Activated naive CD4-positive, alpha-beta T cell treated with anti-CD3 and anti-CD28 coated beads for 36 hours (primary cell): ENCODE results near the gene SLC5A2. TPM values are rescaled to one million over a fixed set of nuclear protein-coding genes. Genes with fewer than 3 reads are reported as not detected.

Experiments used
- CTCF ChIA-PET: fragments of 350-600 bp; sonication (Branson Sonifier 250); formaldehyde crosslinking; loops from one replicate; lab custom pipeline; 2021; ENCODE audit warnings: antibody characterized with exemption; lab: Charles Lee
- DNase-seq: peaks from one replicate; pipeline ENCODE4 v3.0.0-alpha.2; 2020
- H3K27ac Mint-ChIP-seq: one replicate; pipeline ENCODE4 v1.8.0; 2021; ENCODE audit warnings: mild to moderate bottlenecking, mixed read lengths
- H3K27me3 Mint-ChIP-seq: one replicate; pipeline ENCODE4 v1.8.0; 2021; ENCODE audit warnings: low read depth, mixed read lengths
- H3K36me3 Mint-ChIP-seq: one replicate; pipeline ENCODE4 v1.8.0; 2021; ENCODE audit warnings: low read depth, mixed read lengths
- H3K4me1 Mint-ChIP-seq: one replicate; pipeline ENCODE4 v1.8.0; 2021; ENCODE audit warnings: low read depth, mixed read lengths
- H3K4me3 Mint-ChIP-seq: one replicate; pipeline ENCODE4 v1.8.0; 2021; ENCODE audit warnings: mild to moderate bottlenecking, moderate library complexity, mixed read lengths
- H3K9me3 Mint-ChIP-seq: one replicate; pipeline ENCODE4 v1.8.0; 2021; ENCODE audit warnings: mixed read lengths
- intact Hi-C: fragments of 100-400 bp; cut with micrococcal nuclease; formaldehyde crosslinking; loops from one replicate; pipeline ENCODE4 v1.15.1; 2023
- total RNA-seq, 2 experiments: library from RNA; stranded (reverse); gene quantifications; one replicate each; pipeline ENCODE4 v1.2.3, GENCODE V29; 2021

The SLC5A2 gene
- total RNA-seq, 2 experiments from 2014 or later = not detected

DNA sequence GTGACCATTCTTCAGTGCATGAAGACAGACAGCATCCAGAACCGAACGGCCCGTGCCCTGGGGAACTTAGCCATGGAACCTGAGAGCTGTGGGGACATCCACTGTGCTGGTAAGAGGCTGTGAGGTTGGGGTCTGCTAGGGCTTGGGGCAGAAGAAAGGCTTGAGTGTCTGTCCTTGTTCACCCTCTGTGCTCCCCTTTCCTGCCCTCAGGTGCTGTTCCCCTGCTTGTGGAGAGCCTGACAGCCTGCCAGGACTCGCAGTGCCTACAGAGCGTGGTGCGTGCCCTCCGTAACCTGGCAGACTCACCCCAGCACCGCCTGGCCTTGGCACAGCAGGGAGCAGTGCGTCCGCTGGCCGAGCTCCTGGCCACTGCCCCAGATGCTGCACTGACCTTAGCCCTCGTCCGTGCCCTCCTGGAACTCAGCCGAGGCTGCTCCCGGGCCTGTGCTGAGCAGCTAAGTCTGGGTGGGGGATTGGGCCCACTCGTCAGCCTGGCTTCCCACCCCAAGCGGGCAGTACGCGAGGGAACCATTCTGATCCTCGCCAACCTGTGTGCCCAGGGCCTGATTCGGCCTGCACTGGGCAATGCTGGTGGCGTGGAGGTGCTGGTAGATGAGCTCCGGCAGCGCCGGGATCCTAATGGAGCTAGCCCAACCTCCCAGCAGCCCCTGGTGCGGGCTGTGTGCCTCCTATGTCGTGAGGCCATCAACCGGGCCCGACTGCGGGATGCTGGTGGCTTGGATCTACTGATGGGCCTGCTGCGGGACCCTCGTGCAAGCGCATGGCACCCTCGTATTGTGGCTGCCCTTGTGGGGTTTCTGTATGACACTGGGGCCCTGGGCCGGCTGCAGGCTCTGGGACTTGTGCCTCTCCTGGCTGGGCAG lies 20.8 kb upstream of the SLC5A2 start:
- CTCF ChIA-PET = interaction anchor here (0.6 to 0.7 kb wide), 2 partner anchors 26 to 234 kb away, joined by 3 to 4 read pairs; no protein-coding TSS in a partner anchor
- no peak overlapping the region for H3K4me3 Mint-ChIP-seq
- no peaks in the 10 kb centered on the region for H3K27me3 Mint-ChIP-seq
- peaks cover 24% of the 10 kb centered on the region for H3K4me1 Mint-ChIP-seq
- no peaks in the 10 kb centered on the region for H3K9me3 Mint-ChIP-seq
- peaks cover 19% of the 10 kb centered on the region for H3K36me3 Mint-ChIP-seq
- DNase-seq = no peak
- no peak overlapping the region for H3K27ac Mint-ChIP-seq
- intact Hi-C loops = no loop called here

DNA sequence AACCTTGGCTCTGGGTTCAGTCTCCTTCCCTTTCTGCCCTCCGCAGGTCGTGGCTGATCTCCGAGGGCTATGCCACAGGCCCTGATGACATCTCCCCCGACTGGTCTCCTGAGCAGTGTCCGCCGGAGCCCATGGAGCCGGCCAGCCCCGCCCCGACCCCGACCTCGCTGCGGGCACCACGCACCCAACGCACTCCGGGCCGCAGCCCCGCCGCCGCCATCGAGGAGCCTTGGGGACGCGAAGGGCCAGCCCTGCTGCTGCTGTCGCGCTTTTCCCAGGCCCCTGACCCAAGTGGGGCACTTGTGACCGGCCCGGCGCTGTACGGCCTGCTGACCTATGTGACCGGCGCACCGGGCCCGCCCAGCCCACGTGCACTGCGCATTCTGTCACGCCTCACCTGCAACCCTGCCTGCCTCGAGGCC lies 18.6 kb upstream of the SLC5A2 start:
- no peak for DNase-seq
- Mint-ChIP-seq H3K9me3 (no peaks in the 10 kb centered on the region), H3K4me3 (no peak overlapping the region)

GRCh38 chr16:31464781-31465260 lies 18.1 kb upstream of the SLC5A2 start:
- no peak for DNase-seq
- Mint-ChIP-seq H3K4me1 (peaks cover 14% of the 10 kb centered on the region), H3K27ac (no peak overlapping the region), H3K27me3 (no peaks in the 10 kb centered on the region), H3K36me3 (peaks cover 10% of the 10 kb centered on the region), H3K4me3 (no peak overlapping the region), H3K9me3 (no peaks in the 10 kb centered on the region)
- CTCF ChIA-PET = no interaction called here
- intact Hi-C loops = no loop called here

More for the DNA sequence above, 18.6 kb upstream of the SLC5A2 start:
- H3K36me3 Mint-ChIP-seq = peaks cover 10% of the 10 kb centered on the region
- peaks cover 14% of the 10 kb centered on the region for H3K4me1 Mint-ChIP-seq
- intact Hi-C loops = no loop called here
- no peak overlapping the region for H3K27ac Mint-ChIP-seq
- CTCF ChIA-PET = interaction anchor here (0.7 kb wide), 1 partner anchor 158 kb away, joined by 4 read pairs; no protein-coding TSS in a partner anchor
- no peaks in the 10 kb centered on the region for H3K27me3 Mint-ChIP-seq

DNA sequence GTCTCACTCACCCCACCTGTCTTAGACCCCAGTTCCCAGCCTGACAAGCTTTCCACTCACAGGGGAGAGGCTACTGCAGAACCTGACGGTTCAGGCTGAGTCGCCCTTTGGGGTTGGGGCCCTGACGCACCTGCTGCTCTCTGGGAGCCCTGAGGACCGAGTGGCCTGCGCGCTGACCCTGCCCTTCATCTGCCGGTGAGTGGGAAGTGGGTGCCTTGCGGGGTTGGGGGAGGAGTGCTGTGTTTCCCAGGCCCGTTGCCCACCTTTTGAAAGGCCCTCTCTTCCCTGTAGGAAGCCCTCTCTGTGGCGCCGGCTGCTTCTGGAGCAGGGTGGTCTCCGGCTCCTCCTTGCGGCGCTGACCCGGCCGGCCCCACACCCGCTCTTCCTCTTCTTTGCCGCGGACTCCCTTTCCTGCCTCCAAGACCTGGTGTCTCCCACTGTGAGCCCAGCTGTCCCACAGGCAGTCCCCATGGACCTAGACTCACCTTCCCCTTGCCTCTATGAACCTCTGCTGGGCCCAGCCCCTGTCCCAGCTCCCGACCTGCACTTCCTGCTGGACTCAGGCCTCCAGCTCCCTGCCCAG lies 17.0 kb upstream of the SLC5A2 start:
- no peaks in the 10 kb centered on the region for H3K27me3 Mint-ChIP-seq
- H3K27ac Mint-ChIP-seq = no peak overlapping the region
- H3K36me3 Mint-ChIP-seq = peaks cover 10% of the 10 kb centered on the region
- H3K9me3 Mint-ChIP-seq = no peaks in the 10 kb centered on the region
- CTCF ChIA-PET = no interaction called here
- no peak for DNase-seq
- H3K4me1 Mint-ChIP-seq = peaks cover 7% of the 10 kb centered on the region
- intact Hi-C loops = no loop called here
- no peak overlapping the region for H3K4me3 Mint-ChIP-seq

DNA sequence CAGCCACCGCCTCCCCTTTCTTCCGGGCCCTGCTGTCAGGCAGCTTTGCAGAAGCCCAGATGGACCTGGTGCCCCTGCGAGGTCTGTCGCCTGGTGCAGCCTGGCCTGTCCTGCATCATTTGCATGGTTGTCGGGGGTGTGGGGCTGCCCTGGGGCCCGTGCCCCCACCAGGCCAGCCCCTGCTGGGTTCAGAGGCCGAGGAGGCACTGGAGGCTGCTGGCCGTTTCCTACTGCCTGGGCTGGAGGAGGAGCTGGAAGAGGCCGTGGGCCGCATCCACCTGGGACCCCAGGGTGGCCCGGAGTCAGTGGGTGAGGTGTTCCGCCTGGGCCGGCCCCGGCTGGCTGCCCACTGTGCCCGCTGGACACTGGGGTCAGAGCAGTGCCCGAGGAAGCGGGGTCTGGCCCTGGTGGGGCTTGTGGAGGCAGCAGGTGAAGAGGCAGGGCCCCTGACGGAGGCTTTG lies 16.5 kb upstream of the SLC5A2 start:
- intact Hi-C loops = no loop called here
- H3K9me3 Mint-ChIP-seq = no peaks in the 10 kb centered on the region

GRCh38 chr16:31467151-31467773 lies 15.7 kb upstream of the SLC5A2 start:
- Mint-ChIP-seq H3K9me3 (no peaks in the 10 kb centered on the region), H3K4me1 (peaks cover 8% of the 10 kb centered on the region), H3K27ac (no peak overlapping the region), H3K27me3 (peaks cover 3% of the 10 kb centered on the region), H3K36me3 (peaks cover 10% of the 10 kb centered on the region), H3K4me3 (no peak overlapping the region)
- intact Hi-C loops = no loop called here
- DNase-seq = no peak
- CTCF ChIA-PET = no interaction called here

More for the DNA sequence above, 16.5 kb upstream of the SLC5A2 start:
- Mint-ChIP-seq H3K4me3 (no peak overlapping the region), H3K27me3 (peaks cover 3% of the 10 kb centered on the region), H3K4me1 (peaks cover 7% of the 10 kb centered on the region), H3K27ac (no peak overlapping the region), H3K36me3 (peaks cover 10% of the 10 kb centered on the region)
- DNase-seq = no peak
- CTCF ChIA-PET = no interaction called here

GRCh38 chr16:31467858-31468257 lies 15.1 kb upstream of the SLC5A2 start:
- Mint-ChIP-seq H3K27ac (no peak overlapping the region), H3K4me3 (no peak overlapping the region), H3K4me1 (peaks cover 8% of the 10 kb centered on the region), H3K27me3 (peaks cover 9% of the 10 kb centered on the region), H3K36me3 (peaks cover 8% of the 10 kb centered on the region), H3K9me3 (no peaks in the 10 kb centered on the region)
- no peak for DNase-seq
- intact Hi-C loops = no loop called here
- CTCF ChIA-PET = no interaction called here

DNA sequence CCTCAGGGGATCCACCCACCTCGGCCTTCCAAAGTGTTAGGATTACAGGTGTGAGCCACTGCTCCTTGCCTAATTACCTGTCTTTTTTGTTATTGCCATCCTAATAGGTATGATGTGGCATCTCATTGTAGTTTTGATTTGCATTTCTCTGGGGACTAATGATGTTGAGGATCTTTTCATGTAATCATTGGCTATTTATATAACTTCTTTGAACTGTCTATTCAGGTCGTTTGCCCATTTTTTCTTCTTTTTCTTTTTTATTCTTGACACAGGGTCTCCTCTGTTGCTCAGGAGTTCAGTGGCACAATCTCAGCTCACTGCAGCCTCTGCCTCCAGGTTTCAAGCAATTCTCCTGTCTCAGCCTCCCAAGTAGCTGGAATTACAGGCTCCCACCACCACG lies 12.3 kb upstream of the SLC5A2 start:
- CTCF ChIA-PET = no interaction called here

GRCh38 chr16:31471241-31471874 lies 11.6 kb upstream of the SLC5A2 start:
- intact Hi-C loops = no loop called here
- Mint-ChIP-seq H3K27me3 (peaks cover 18% of the 10 kb centered on the region), H3K4me3 (no peak overlapping the region), H3K4me1 (peaks cover 12% of the 10 kb centered on the region), H3K9me3 (no peaks in the 10 kb centered on the region), H3K27ac (no peak overlapping the region), H3K36me3 (no peaks in the 10 kb centered on the region)
- DNase-seq = no peak
- CTCF ChIA-PET = no interaction called here

More for the DNA sequence above, 12.3 kb upstream of the SLC5A2 start:
- H3K4me3 Mint-ChIP-seq = no peak overlapping the region
- peaks cover under 1% of the 10 kb centered on the region for H3K36me3 Mint-ChIP-seq
- peaks cover 16% of the 10 kb centered on the region for H3K27me3 Mint-ChIP-seq
- H3K9me3 Mint-ChIP-seq = no peaks in the 10 kb centered on the region
- DNase-seq = no peak
- H3K27ac Mint-ChIP-seq = no peak overlapping the region
- intact Hi-C loops = no loop called here
- H3K4me1 Mint-ChIP-seq = peaks cover 8% of the 10 kb centered on the region

DNA sequence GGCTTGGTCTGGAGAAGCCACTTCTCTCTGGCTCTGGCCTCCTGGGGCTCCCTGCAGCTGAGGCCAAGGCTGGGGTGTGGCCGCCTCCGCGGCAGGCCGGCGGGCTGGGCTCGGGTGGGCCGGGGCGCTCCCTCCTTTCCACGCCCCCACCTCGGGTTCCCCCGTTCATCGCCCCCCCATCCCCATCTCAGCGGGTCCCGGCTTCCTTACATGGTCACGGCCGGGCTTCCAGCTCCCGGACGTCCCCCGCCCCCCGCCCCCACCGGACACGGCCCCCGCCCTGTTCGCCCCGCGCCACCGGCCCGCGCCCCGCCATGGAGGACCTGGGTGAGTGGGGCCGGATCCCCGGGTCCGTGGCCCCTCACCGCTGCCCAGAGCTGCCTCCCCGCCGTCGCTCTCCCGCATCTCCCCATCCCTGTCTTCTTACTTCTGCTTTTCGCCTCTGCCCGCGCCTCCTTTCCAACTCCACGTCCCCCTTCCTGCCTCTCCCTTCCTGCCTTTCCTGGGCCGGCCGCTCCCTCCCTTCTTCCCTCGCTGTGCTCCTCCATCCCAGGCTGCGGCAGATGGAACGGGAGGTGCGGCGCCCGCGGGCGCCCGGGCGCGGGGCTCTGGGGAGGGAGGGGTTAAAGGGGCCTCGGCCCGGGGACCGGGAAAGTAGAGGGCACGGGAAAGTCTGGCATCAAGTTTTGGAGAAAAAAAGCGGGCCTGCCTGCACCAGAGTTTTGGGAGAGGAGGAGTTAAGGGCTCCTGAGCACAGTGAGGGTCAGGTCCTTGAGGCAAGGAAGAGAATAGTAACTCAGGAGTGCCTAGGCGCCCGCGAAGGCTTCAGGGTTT lies 10.8 kb upstream of the SLC5A2 start, which contains the start of gene TGFB1I1:
TGFB1I1 (plus strand) TSS at position 278 of the 834 bp plus-strand sequence; CDS start at position 315, 37 bp downstream.
- no peaks in the 10 kb centered on the region for H3K36me3 Mint-ChIP-seq
- no peaks in the 10 kb centered on the region for H3K9me3 Mint-ChIP-seq
- no peak for DNase-seq
- H3K4me3 Mint-ChIP-seq = peak within 1 kb of the TSS; percentile 46
- no peak within 1 kb of the TSS for H3K27ac Mint-ChIP-seq
- H3K4me1 Mint-ChIP-seq = peaks cover 13% of the 10 kb centered on the region
- intact Hi-C loops = no loop called here
- H3K27me3 Mint-ChIP-seq = peaks cover 22% of the 10 kb centered on the region
- CTCF ChIA-PET = no interaction called here

DNA sequence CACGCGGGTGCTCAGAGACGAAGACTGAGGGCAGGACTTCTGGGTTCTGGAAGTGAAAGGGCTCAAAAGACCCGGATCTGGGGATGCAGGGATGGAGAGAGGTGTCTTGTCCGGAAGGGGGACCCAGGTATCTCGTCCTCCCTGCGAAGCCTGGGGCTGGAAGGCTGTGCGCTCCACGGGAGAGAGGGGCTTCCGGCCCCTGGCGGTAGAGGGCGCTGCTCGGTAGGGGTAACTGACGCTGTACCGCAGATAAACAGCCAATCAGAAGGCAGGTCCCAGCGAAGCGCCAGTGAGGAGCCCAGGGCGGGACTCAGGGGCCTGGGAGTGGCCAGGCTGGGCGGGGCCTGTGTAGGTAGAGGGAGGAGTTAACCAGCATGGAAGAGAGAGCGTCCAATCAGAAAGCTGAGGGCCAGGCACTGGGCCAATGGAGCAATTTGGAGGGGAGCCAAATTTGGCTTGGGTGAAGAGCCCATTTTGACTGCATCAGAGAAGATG lies 10.2 kb upstream of the SLC5A2 start:
- DNase-seq = peak; percentile 56
- CTCF ChIA-PET = no interaction called here
- no peaks in the 10 kb centered on the region for H3K36me3 Mint-ChIP-seq
- H3K9me3 Mint-ChIP-seq = no peaks in the 10 kb centered on the region
- peaks cover 22% of the 10 kb centered on the region for H3K27me3 Mint-ChIP-seq
- peak overlapping the region; percentile 46 for H3K4me3 Mint-ChIP-seq
- H3K27ac Mint-ChIP-seq = no peak overlapping the region
- peaks cover 13% of the 10 kb centered on the region for H3K4me1 Mint-ChIP-seq
- intact Hi-C loops = no loop called here
